GM19395 (cell line): ENCODE measurements around the gene HRC.
"Not testable (repeated sequence)": the region's sequence is repeated elsewhere in the genome, so short reads cannot be mapped to it uniquely, and the experiment has no call there.

ENCODE experiments used
- ATAC-seq: cut with Tn5 transposase; IDR thresholded peaks from one replicate; pipeline ENCODE4 v1.9.1; 2021; ENCODE audit warnings: mild to moderate bottlenecking, moderate library complexity; ENCODE audit not compliant: unreplicated experiment

Gene HRC

DNA sequence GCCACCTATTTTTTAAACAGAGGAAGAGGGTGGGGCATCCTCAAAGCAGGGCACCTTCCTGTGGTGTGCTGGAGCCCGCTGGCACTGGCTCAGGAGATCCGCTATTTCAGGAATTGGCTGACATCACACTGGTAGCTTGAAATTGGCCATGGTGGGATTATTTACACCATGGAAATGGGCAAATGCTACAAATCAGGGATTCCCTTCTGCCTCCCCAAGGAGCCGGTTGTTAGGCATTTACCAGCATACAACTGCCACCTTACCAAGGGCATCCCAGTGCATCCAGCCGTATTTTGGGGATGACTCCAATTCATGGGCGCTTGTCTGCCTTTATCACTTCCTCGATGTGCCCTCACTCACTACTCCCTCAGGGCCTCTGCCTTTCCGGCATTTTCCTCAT, 14.2 kb downstream of the HRC start:
- ATAC-seq = no peak

DNA sequence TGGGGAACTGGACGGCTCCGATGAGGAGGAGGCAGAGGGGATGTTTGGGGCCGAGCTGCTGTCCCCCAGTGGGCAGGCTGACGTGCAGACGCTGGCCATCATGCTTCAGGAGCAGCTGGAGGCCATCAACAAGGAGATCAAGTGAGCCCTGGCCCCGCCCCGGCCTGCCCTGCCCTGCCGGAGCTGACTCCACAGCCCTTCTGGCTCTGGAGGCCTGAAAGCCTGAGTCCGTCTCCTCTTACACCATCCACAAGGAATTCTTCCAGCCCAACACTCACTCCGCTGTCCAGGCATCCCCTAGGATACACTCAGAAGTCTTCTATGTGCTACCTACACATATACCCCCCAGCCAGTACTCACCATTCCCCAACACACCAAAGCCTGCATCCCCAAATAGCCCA, 18.4 kb downstream of the HRC start:
- no peak for ATAC-seq

DNA sequence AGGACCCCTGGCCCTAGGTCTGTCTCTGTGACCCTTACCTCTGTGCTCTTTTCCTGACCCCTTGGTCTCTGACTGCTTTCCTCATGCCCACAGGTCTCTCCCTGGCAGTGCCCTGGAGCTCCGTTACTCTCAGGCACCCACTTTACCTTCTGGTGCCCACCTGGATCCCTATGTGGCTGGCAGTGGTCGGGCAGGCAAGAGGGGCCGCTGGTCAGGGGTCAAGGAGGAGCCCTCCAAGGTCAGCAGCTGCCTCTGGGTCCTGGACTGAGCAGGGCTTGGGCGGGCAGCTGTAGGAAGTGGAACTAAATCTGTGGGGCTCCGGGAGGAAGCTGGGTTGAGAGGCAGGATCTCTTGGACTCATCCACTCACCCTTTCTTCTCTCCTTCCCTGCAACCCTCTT, 19.5 kb downstream of the HRC start:
- ATAC-seq = no peak

DNA sequence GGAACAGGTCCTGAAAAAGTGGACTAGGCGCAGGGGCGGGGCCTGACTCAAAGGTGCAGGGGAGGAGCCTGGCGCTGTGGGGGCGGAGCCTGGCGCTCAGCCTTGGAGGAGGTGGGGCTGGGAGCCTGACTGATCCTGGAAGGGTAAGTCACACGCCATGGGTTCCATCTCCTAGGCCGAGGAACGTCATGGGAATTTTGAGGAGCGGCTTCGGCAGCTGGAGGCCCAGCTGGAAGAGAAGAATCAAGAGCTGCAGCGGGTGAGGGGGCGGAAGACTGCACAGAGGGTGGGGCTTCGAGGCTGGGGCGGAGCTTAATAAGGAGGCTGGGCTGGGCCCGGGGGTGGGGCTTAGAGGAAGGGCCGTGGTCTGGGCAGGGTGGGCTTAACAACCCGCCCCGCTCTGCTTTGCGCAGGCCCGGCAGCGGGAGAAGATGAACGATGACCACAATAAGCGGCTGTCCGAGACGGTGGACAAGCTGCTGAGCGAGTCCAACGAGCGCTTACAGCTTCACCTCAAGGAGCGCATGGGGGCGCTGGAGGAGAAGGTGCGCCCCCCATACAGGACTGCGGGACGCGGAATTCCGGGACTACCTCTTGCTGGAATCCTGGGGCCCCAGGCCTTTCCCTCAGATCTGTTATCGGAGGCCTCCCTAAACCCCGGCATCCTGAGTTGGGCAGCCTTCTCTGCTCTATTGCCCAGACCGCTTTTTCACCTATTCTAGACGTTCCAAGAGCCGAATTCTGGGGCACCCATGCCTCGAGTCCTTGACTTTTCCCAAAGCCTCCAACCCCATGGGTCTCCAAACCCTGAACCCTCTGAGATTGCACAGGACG, 21.4 kb downstream of the HRC start:
- no peak for ATAC-seq

GRCh38 chr19:49132974-49133609, 22.1 kb downstream of the HRC start:
- no peak for ATAC-seq

DNA sequence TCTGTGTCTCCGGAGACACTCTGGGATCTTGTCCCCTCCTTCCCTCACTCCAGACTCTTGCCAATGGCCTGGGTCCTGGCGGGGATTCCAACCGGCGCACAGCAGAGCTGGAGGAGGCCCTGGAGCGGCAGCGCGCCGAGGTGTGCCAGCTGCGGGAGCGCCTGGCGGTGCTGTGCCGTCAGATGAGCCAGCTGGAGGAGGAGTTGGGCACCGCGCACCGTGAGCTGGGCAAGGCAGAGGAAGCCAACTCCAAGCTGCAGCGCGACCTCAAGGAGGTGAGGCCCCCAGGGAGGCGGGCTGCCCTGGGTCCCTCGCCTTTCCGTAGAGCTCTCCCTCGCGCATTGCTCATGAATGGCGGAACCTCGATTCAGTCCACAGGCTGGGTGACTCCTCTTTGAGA, 24.9 kb downstream of the HRC start:
- ATAC-seq = no peak

DNA sequence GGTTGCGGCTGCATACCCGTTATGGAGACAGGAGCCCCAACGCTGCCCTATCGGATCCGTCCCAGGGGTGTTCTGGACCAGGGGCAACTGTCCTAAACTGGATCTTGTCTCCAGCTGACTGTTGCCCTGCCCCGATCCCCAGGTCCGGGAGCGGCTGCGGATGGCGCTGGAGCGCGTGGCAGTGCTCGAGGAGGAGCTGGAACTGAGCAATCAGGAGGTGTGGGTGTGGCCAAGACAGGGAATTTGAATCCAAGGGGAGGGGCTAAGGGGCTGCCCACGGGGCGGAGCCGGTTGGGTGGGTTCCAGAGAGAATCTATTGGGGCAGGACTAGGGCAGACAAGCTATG, 26.0 kb downstream of the HRC start:
- no peak for ATAC-seq

- ATAC-seq = no peak
These were observed 26.5 kb downstream of the HRC start for GRCh38 chr19:49128545-49129237.

- peak; percentile 90 for ATAC-seq
These were observed 27.3 kb downstream of the HRC start for GRCh38 chr19:49127674-49128544.

- ATAC-seq = not testable (repeated sequence)
These were observed 28.0 kb downstream of the HRC start for GRCh38 chr19:49127225-49127624.

GRCh38 chr19:49126575-49126974, 28.6 kb downstream of the HRC start:
- no peak for ATAC-seq

DNA sequence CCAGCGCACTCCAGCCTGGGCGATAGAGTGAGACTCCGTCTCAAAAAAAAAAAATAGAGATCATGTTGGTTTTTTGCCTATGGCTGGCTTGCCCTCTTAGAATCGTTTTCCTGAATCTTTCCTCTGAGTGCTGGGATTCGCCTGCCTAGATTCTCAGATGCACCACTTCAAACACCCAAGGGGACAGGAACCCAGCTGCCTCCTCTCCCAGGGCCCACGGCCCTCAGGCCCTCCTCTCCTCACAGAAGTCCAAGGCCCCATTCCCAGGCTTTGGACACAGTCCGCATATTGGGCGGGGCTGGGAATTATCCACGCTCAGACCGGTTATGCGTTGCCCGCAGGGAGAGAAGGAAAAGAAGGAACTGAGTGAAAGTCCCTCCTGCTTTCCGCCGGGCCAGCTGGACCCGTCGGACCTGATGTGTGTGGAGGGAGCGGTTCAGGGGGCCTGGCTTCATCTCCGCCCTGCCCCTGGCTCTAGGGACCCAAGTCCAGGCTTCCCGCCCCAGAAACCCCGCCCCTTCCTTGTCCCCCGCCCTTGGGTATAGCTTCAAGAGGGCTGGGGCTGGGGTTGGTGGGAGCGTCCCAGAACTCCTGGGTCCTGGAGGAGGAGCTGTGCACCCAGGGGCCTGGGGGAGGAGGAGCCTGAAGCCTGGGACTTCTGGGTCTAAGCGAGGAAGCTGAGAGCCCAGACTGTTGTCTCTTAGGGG, 30.0 kb downstream of the HRC start:
- no peak for ATAC-seq

GRCh38 chr19:49123285-49123684, 31.9 kb downstream of the HRC start:
- ATAC-seq = not testable (repeated sequence)

GRCh38 chr19:49121841-49122240, 33.4 kb downstream of the HRC start:
- ATAC-seq = not testable (repeated sequence)

GRCh38 chr19:49120868-49121267, 34.3 kb downstream of the HRC start:
- ATAC-seq = no peak

- no peak for ATAC-seq
These were observed 34.9 kb downstream of the HRC start for GRCh38 chr19:49120325-49120683.

DNA sequence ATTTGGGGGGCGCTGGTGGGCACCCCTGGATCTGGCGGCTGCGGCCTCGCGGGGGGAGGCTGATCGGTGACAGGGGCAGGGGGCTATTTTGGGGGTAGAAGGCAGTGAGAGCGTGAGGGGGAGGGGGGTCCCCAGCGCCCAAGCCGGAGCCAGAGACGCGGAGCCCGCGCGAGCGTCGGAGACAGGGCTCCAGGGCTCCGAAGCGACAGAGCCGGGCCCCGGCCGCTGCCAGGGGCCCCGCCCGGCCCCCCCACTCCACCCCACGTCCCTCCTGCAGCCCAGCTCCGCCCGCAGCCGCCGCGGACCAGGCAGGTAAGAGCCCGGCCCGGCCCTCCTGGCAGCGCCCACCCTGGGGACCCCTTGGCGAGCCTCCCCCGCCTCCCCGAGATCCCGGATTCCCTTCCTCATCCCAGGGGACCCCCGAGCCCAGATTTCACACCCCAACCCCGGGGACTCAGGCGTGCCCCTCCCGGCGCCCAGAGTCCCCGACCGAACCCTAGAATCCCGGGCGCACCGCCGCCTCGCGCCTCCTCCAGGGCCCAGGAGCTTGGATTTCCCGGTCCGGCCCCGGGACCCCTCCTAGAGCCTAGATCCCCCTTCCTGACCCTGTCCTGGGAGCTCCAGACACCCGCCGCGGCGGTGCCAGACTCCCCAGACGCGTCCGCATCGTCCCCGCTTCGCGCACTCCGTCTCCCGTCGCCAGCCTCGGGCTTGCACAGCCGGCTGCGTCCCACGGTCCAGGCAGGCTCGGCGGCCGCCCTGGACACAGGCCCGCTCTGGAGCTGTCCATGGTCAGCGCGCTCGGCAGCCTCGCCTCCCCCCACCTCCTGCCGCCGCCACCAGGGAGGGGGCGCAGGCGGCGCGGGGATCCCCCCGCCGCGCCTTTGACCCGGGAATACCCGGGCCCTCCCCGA, 35.5 kb downstream of the HRC start, which contains the start of gene PPFIA3:
TSS of gene PPFIA3 (plus strand) at position 134 of the 914 bp plus-strand sequence. CDS start 8,330 bp downstream, outside the sequence.
- no peak for ATAC-seq

- peak; percentile 73 for ATAC-seq
These were observed 36.4 kb downstream of the HRC start, which contains the start of gene C19orf73 for GRCh38 chr19:49118565-49119410. TSS of gene C19orf73 (minus strand) at chr19:49119143. CDS start at chr19:49119022, 121 bp downstream.
